Renal pelvis (tissue), 12 donors: Measurements from ENCODE around the gene HSBP1. TPM values are rescaled to one million over a fixed set of nuclear protein-coding genes. Genes with fewer than 3 reads are reported as not detected.

Experiments used
- DNase-seq: peaks from one replicate; pipeline ENCODE4 v3.0.0-alpha.2; 2013
- long read RNA-seq, 16 experiments: transcript quantifications; one replicate each; lab custom pipeline, GENCODE V29; 2026
- polyA plus RNA-seq, 3 donors: library from polyadenylated mRNA; unstranded; fragments of 120-200 nt; gene quantifications; one replicate each; pipeline ENCODE4 v1.2.1, GENCODE V29; 2013; ENCODE audit not compliant: insufficient read length in 3 of 3

HSBP1 gene
- polyA plus RNA-seq: 100 to 1,000 TPM; 191 to 199 (median 196) TPM
- long read RNA-seq, donor 1, full-length matches to known transcripts: 239 of 244 reads
- long read RNA-seq, donor 1, partial matches to known transcripts: 0 of 244 reads
- long read RNA-seq, donor 1, other reads (novel, unspliced or antisense): 5 of 244 reads
- long read RNA-seq, donor 2, full-length matches to known transcripts: 370 of 432 reads
- long read RNA-seq, donor 2, partial matches to known transcripts: 62 of 432 reads
- long read RNA-seq, donor 2, other reads (novel, unspliced or antisense): 0 of 432 reads
- long read RNA-seq, donor 3, full-length matches to known transcripts: 234 of 247 reads
- long read RNA-seq, donor 3, partial matches to known transcripts: 7 of 247 reads
- long read RNA-seq, donor 3, other reads (novel, unspliced or antisense): 6 of 247 reads
- long read RNA-seq, donor 4, full-length matches to known transcripts: 360 of 372 reads
- long read RNA-seq, donor 4, partial matches to known transcripts: 0 of 372 reads
- long read RNA-seq, donor 4, other reads (novel, unspliced or antisense): 12 of 372 reads
- long read RNA-seq, donor 5, full-length matches to known transcripts: 130 of 136 reads
- long read RNA-seq, donor 5, partial matches to known transcripts: 0 of 136 reads
- long read RNA-seq, donor 5, other reads (novel, unspliced or antisense): 6 of 136 reads
- long read RNA-seq, donor 6, full-length matches to known transcripts: 198 of 211 reads
- long read RNA-seq, donor 6, partial matches to known transcripts: 7 of 211 reads
- long read RNA-seq, donor 6, other reads (novel, unspliced or antisense): 6 of 211 reads
- long read RNA-seq, donor 7, full-length matches to known transcripts: 318 of 342 reads
- long read RNA-seq, donor 7, partial matches to known transcripts: 13 of 342 reads
- long read RNA-seq, donor 7, other reads (novel, unspliced or antisense): 11 of 342 reads
- long read RNA-seq, donor 8, full-length matches to known transcripts: 101 of 101 reads
- long read RNA-seq, donor 8, partial matches to known transcripts: 0 of 101 reads
- long read RNA-seq, donor 8, other reads (novel, unspliced or antisense): 0 of 101 reads
- long read RNA-seq, donor 9, full-length matches to known transcripts: 324 of 340 reads
- long read RNA-seq, donor 9, partial matches to known transcripts: 7 of 340 reads
- long read RNA-seq, donor 9, other reads (novel, unspliced or antisense): 9 of 340 reads
- long read RNA-seq, donor 10, full-length matches to known transcripts: 224 of 224 reads
- long read RNA-seq, donor 10, partial matches to known transcripts: 0 of 224 reads
- long read RNA-seq, donor 10, other reads (novel, unspliced or antisense): 0 of 224 reads
- long read RNA-seq, donor 11, full-length matches to known transcripts: 151 of 158 reads
- long read RNA-seq, donor 11, partial matches to known transcripts: 7 of 158 reads
- long read RNA-seq, donor 11, other reads (novel, unspliced or antisense): 0 of 158 reads
- long read RNA-seq, donor 12, full-length matches to known transcripts: 357 of 390 reads
- long read RNA-seq, donor 12, partial matches to known transcripts: 17 of 390 reads
- long read RNA-seq, donor 12, other reads (novel, unspliced or antisense): 16 of 390 reads
- long read RNA-seq, donor 13, full-length matches to known transcripts: 157 of 157 reads
- long read RNA-seq, donor 13, partial matches to known transcripts: 0 of 157 reads
- long read RNA-seq, donor 13, other reads (novel, unspliced or antisense): 0 of 157 reads
- long read RNA-seq, donor 14: 0 reads
- long read RNA-seq, donor 15: 0 reads
- long read RNA-seq, donor 16, full-length matches to known transcripts: 360 of 430 reads
- long read RNA-seq, donor 16, partial matches to known transcripts: 64 of 430 reads
- long read RNA-seq, donor 16, other reads (novel, unspliced or antisense): 6 of 430 reads

- DNase-seq: peak; percentile 90
Observed at GRCh38 chr16:83807710-83808572, at the start of gene HSBP1. Gene HSBP1 (plus strand): TSS chr16:83807978. CDS start chr16:83808077, 99 bp downstream.

- no peak for DNase-seq
Observed at GRCh38 chr16:83762141-83762991, 45.4 kb upstream of the HSBP1 start.

GRCh38 chr16:83762992-83763358 lies 44.8 kb upstream of the HSBP1 start:
- no peak for DNase-seq

GRCh38 chr16:83768986-83769385 lies 38.8 kb upstream of the HSBP1 start:
- DNase-seq: no peak

- no peak for DNase-seq
Observed at GRCh38 chr16:83769397-83770008, 38.3 kb upstream of the HSBP1 start.

- no peak for DNase-seq
Observed at GRCh38 chr16:83771306-83771942, 36.4 kb upstream of the HSBP1 start.

GRCh38 chr16:83772806-83773205 lies 35.0 kb upstream of the HSBP1 start:
- no peak for DNase-seq

GRCh38 chr16:83774066-83774465 lies 33.7 kb upstream of the HSBP1 start:
- DNase-seq: no peak

GRCh38 chr16:83776944-83777343 lies 30.8 kb upstream of the HSBP1 start:
- no peak for DNase-seq

GRCh38 chr16:83779886-83780285 lies 27.9 kb upstream of the HSBP1 start:
- peak; percentile 19 for DNase-seq

GRCh38 chr16:83785455-83785854 lies 22.3 kb upstream of the HSBP1 start:
- DNase-seq: no peak

GRCh38 chr16:83789642-83790401 lies 18.0 kb upstream of the HSBP1 start:
- no peak for DNase-seq

- DNase-seq: no peak
Observed at GRCh38 chr16:83791916-83792315, 15.9 kb upstream of the HSBP1 start.

GRCh38 chr16:83792391-83792790 lies 15.4 kb upstream of the HSBP1 start:
- DNase-seq: no peak

GRCh38 chr16:83793179-83793578 lies 14.6 kb upstream of the HSBP1 start:
- no peak for DNase-seq

GRCh38 chr16:83794860-83795554 lies 12.8 kb upstream of the HSBP1 start:
- DNase-seq: no peak
